C1 segment of cervical spinal cord (tissue), 14 donors: Measurements from ENCODE around the gene AADACL3.
"Not testable (repeated sequence)": the region's sequence is repeated elsewhere in the genome, so short reads cannot be mapped to it uniquely, and the experiment has no call there.

Experiments used
- DNase-seq, 14 donors: peaks; one replicate each; lab custom pipeline; 2025; lab: John Stamatoyannopoulos, UW

Gene AADACL3

DNA sequence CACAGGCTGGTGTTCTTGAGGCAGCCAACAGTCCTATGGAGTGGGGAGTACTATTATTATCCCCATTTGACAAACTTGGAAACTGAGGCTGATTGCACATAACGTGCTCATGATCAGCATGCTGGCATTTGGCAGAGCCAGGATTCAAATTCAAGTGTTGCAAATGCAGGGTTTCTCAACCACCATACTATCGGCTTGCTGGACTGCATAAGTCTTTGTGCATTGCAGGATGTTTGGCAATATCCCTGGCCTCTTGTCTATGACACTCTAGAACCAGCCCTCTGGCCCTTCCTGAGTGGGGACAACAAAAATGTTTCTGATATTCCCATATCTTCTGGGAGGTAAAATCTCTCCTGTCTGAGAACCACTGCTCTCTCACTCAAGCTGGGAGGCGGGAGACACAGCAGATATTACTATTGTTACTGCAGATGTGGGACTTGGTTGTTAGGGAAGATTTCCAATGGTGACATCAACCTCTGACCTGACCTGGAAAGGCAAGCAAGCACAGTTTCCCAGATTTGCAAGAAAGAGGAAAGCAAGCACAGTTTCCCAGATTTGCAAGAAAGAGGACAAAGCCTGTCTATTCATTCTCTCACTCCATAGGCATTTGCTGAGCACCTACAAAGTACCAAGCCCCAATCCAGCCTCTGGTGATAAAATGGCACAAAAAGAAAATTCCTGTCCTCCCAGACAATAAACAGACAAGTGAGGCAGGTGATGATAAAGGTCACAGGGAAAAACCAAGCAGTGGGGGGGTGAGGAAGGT, 1.0 kb upstream of the AADACL3 start:
- no peak for DNase-seq

- no peak for DNase-seq
Observed at GRCh38 chr1:12717301-12717838, 1.5 kb downstream of the AADACL3 start.

DNA sequence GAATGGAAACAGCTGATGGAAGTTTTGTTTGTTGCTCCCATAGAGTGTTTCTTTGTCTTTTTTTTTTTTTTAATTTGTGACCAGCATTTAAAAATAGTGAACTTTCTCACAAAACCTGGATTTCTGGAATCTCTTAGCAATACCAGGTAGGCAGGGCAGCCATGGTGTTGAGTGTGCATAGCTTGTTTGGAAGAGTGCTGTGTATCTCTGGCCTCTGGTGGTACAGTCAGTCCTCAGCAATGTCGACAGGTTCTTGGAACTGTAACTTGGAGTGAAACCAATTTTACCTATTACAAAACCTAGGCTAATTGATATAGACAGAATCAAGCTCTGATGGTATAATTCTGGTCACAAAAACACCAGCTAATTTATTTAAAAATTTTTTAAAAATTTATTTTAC, 6.7 kb downstream of the AADACL3 start:
- no peak for DNase-seq

DNA sequence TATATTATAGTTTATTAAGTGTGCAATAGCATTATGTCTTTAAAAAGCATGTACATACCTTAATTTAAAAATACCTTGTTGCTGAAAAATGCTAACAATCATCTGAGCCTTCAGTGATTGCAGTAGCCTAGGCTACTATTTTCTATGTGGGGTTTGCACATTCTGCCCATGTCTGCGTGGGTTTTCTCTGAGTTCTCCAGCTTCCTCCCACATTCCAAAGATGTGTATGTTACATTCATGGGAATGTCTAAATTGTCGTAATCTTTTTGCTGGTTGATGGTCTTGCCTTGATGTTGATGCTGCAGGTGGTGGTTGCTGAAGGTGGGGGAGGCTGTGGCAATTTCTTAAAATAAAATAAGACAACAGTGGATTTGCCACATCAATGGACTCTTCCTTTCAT, 12.5 kb downstream of the AADACL3 start:
- no peak for DNase-seq

DNA sequence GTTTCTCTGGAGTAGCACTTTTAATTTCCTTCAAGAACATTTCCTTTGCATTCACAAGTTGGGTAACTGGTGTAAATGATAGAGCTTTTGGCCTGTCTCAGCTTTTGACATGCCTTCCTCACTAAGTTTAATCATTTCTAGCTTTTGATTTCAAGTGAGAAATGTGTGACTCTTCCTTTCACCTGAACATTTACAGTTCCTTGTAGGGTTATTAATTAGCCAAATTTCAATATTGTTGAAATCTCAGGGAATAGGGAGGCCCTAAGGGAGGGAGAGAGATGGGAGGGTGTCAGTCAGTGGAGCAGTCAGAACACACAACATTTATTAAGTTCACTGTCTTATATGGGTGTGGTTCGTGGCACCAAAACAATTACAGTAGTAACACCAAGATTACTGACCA, 14.2 kb downstream of the AADACL3 start:
- no peak for DNase-seq

DNA sequence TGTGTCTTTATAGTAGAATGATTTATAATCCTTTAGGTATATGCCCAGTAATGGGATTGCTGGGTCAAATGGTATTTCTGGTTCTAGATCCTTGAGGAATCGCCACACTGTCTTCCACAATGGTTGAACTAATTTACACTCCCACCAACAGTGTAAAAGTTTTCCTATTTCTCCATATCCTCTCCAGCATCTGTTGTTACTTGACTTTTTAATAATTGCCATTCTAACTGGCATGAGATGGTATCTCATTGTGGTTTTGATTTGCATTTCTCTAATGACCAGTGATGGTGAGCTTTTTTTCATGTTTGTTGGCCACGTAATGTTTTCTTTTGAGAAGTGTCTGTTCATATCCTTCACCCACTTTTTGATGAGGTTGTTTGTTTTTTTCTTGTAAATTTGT, 15.2 kb downstream of the AADACL3 start:
- DNase-seq: not testable (repeated sequence)

DNA sequence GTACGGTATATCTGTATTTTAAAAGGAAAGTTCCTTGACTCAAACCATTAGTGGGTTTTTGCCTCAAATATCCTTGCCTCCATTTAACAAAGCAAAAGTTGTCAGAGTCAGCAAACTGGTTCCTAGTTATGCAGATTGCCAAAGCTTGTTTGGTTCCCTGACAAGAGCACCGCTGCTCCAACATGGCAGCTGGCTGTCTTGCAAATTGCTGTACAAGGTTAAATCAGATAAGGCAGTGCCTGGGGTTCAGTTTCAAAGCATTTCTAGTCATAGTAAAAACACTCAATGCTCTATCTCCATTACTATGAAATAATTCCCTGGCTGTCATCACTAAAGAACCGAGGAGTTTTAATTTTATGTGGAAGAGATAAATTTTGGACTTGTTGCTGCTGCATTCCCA, 18.7 kb downstream of the AADACL3 start:
- DNase-seq: no peak

GRCh38 chr1:12738934-12739333, 23.0 kb downstream of the AADACL3 start:
- no peak for DNase-seq

DNA sequence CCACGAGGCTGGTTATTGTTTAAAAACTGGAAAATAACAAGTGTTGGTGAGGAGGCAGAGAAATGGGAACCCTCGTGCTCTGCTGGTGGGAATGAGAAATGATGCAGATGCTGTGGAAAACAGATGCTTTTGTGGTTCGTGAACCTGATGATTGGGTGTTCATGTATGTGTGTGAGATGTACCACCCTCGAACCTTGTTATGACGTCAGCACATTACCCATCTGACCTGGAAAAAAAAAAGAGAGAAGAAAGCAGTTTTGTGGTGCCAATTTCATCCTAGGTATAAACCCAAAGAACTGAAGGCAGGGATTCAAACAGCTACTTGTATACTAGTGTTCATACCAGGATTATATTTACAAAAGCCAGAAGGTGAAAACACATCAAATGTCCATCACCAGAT, 23.7 kb downstream of the AADACL3 start:
- no peak for DNase-seq

- no peak for DNase-seq
Observed at GRCh38 chr1:12741946-12742345, 26.0 kb downstream of the AADACL3 start.

DNA sequence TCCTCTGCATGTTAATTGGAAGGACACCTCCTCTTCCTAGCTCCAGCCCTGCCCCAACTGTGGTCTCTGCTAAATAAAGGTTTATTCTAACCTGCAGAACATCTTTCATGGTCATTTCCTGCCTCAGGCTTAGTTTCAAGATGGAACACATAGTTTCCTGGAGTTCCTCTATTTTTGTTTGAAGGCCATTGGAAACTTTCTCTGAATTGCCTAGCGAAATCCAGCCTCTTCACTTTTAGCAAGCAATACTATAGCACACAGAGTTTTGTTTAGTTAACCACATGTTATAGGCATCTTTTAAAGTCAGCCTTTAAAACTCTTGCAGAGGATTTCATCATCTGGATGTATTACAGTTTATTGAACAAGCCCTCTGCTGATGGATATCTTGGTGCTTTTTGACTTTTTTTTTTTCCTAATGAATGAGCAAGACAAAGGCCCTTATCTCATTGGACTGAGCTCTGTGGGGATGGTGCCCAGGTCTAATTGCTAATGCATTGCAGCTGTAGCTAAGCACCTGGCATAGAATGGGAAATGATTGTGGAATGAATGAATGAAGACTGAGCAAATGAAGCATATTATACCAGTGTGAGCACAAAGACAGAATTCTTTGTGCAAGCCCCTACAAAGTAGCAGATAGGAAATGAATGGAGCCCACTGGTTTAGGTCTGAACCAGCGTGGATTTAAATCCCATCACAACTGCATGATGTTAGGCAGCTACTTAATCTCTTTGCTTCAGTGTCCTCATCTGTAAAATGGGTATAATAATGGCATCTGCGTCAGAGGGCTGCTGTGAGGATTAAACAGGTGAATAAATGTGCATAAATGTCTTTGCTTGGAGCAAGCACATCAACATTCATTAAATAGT, 29.4 kb downstream of the AADACL3 start:
- DNase-seq: no peak

DNA sequence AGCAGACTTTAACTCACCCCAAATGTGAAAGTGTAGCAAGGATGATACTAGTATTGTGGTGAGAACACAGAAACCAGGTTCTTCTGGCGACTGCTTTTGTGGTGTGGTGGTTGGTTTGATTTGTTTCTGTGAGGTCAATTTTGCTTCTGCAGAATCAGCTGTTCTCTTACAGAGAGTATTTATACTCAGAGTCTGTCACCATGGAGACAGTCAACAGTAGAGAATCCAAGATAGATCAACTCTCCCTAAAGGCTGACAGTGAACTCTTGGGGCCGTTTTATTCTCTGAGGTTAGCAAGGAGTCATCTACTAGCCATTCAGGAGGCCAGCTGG, 30.0 kb downstream of the AADACL3 start, which contains the start of gene CFAP107:
Gene CFAP107 (plus strand): TSS at position 209 of the 332 bp plus-strand sequence. CDS start 231 bp downstream, outside the sequence.
- DNase-seq: no peak

- no peak for DNase-seq
Observed at GRCh38 chr1:12748778-12749355, 33.0 kb downstream of the AADACL3 start.

DNA sequence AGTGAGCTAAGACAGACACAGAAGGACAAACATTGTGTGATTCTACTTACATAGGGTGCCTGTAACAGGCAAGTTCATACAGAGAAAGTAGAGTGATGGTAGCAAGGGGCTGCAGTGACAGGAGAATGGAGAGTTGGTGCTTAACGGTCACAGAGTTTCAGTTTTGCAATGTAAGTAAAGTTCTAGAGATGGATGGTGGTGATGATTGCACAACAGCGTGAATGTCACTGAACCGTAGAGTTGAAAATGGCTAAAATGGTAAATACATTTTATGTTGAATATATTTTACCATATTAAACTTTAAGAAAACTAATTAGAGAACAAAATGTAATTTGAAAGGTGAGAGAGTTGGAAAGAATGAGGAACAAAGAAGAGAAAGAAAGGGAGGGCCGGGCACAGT, 38.8 kb downstream of the AADACL3 start:
- no peak for DNase-seq

DNA sequence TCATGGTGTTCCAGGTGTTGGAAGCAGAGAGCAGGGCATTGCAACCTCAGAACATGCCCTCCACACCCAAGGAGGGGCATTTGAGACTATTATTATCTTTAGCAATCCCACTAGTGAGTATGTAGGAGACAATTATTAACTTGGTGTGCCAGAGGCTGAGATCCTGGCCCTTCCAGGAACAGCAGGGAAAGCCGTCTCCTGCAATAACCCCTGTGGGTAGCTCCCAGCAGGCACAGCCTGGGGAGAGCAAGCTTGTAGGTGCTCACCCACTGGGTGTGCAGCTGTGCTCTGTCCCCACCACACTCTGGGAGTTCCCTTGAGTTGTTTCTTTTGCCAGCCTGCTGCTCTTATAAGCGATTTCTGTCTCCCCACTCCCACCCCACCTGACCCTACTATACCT, 40.4 kb downstream of the AADACL3 start:
- DNase-seq: no peak

DNA sequence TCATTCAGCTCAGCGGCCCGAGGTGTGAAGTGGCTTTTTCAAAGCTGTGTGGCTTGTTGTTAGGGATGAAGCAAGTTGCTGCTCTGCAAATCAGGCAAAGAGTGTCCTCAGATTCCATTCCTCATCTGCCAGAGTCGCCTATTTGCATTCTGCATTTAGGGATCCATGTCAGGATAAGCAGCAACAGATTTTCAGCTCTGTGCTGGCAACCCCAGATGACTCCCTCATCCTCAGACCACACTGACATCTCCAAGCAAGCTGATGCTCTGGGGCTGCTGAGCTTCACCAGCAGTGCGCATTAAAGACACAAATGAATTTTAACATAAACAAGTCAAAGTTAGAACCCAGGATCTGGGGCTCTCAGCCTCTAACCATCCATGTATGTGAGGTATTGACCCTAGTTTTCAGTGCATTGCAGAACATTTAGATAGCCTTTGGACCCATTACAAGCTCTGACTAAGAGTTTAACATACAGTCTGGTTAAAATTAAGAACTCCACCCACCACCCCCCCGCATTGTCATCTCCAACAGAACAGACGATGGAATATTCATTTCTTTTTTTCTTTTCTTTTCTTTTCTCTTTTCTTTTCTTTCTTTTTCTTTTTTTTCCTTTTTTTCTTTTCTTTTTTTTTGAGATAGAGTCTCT, 41.0 kb downstream of the AADACL3 start:
- DNase-seq: no peak

DNA sequence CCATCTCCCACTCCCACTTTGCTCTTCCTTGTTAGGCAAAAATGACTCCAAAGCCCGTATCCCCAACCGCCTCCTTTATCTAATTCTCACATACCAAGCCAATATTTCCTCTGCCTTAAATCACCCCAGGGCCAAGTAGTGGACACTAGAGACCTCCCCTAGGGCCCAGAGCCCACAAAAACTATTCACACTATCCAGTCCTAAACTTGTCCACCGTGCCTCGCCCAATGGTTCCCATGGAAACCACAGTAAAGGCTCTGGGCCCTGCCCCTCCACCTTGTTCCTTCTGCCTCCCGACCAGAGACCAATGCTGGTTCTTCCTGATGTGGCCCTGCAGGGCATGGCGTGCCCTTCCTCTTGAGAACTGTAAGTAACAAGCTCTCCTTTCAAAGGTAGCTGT, 41.9 kb downstream of the AADACL3 start:
- no peak for DNase-seq

DNA sequence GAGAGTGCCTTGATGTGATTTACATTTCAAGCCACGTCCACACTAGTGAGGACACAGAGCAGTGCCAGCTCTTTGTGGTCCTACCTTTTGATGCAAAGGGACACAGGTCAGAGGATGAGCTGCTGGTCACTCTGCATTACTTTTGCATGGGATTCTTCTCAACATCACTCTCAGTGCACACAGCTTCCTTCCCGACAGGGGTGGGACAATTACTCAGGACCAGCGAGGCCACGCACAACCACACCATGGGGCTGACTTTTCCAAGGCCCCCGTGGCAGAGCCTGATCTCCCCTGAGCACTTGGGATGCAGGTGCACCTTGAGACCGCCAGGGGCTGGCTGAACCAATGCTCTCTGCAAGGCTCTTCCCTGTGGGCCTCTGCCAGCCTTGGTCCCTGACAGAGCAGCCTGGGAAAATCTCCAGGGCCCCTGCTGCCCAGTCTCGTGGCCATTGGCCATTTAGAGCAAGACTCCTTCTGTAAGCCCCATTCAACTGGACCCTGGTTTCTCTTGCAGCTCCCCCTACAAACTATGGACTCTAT, 44.4 kb downstream of the AADACL3 start:
- DNase-seq: no peak

DNA sequence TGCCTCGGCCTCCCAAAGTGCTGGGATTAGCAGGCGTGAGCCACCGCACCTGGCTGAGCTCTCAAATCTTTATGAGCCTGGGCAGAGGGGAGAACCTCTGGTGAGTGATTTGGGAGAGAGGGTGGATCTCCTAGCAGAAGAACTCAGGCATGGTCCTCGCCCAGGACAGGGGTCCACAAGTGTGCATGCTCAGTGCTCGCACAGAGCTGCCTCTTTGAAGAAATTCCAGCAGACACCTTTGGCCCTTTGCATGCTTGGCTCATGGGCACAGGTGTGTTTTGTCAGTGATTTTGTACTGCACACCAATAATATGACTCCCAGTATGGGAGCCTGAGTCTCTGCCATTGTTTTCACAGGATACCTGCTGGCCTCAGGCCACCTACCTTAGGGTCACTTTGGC, 45.9 kb downstream of the AADACL3 start:
- no peak for DNase-seq

- DNase-seq: no peak
Observed at GRCh38 chr1:12762766-12763165, 46.9 kb downstream of the AADACL3 start.

GRCh38 chr1:12763479-12763878, 47.6 kb downstream of the AADACL3 start:
- no peak for DNase-seq

DNA sequence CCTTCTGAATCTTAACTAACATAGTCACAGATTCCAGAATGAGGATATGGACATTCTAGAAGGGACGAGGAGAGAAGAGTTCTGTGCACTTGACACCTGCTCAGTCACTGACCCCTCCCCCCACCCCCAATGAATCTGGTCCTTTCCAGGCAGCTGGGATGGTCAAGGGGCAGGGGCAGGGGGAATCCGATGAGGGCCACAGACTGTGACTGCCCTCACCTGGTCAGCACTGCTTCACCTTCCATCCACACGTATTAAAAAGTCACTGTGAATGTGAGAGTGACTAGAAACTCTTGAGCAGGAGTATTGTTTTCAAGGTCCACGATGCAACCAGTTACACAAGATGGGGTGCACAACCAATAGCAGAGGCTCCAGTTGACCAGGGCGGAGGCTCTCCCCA, 48.1 kb downstream of the AADACL3 start:
- no peak for DNase-seq
